Fibroblast of villous mesenchyme (primary cell): ENCODE results near the gene RPL12. TPM values are rescaled to one million over a fixed set of nuclear protein-coding genes. Genes with fewer than 3 reads are reported as not detected.

Experiments
- DNase-seq: peaks from one replicate; pipeline ENCODE4 v3.0.0-alpha.2; 2010; ENCODE audit warnings: low read depth
- H3K4me3 ChIP-seq: 2 replicates; pipeline ENCODE4 v1.5.1; 2011; ENCODE audit warnings: low read depth, mild to moderate bottlenecking, low read length
- total RNA-seq: library from RNA; depleted of rRNA; stranded (reverse); fragments of >200 nt; gene quantifications from 2 replicates; pipeline ENCODE4 v1.2.3, GENCODE V29; 2012
- TF ChIP-seq, protein P1 (sequence below): IDR thresholded peaks from 2 replicates; pipeline ENCODE4 v1.5.1; 2012; ENCODE audit warnings: low read depth, mild to moderate bottlenecking, low read length; ENCODE audit not compliant: insufficient read depth

RPL12 gene
- total RNA-seq, 1 donor, result 844 TPM

DNA sequence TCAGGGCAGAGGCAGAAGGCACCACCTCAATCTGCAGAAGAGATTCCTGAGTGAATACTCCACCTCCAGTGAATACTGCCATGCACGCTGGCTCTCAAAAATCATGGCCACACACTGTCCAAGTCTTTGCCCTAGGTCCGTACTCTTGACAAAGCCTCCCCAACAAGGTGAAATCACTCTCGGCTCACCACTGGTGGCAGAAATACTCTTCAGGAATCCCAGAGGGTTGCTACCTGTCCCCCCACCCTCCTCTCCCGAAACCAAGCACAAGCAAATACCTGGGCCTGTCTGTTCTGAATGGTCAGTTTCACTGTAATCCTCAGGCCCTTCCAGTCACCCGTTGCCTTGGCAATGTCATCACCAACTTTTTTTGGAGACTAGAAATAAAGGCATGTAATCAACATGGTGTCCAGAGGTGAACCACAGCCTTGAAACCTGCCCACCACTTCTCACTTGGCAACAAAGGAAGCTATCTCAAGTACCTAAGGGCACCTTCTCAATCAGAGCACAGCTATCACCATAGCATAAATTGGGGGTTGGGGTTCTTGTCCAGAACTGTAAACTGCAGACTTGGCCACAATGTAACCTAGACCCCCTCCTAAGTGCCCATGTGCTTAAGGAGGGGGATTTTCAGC, 1.8 kb downstream of the RPL12 start:
- TF ChIP-seq, protein P1, sequence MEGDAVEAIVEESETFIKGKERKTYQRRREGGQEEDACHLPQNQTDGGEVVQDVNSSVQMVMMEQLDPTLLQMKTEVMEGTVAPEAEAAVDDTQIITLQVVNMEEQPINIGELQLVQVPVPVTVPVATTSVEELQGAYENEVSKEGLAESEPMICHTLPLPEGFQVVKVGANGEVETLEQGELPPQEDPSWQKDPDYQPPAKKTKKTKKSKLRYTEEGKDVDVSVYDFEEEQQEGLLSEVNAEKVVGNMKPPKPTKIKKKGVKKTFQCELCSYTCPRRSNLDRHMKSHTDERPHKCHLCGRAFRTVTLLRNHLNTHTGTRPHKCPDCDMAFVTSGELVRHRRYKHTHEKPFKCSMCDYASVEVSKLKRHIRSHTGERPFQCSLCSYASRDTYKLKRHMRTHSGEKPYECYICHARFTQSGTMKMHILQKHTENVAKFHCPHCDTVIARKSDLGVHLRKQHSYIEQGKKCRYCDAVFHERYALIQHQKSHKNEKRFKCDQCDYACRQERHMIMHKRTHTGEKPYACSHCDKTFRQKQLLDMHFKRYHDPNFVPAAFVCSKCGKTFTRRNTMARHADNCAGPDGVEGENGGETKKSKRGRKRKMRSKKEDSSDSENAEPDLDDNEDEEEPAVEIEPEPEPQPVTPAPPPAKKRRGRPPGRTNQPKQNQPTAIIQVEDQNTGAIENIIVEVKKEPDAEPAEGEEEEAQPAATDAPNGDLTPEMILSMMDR, result no peak
- no peak for DNase-seq

DNA sequence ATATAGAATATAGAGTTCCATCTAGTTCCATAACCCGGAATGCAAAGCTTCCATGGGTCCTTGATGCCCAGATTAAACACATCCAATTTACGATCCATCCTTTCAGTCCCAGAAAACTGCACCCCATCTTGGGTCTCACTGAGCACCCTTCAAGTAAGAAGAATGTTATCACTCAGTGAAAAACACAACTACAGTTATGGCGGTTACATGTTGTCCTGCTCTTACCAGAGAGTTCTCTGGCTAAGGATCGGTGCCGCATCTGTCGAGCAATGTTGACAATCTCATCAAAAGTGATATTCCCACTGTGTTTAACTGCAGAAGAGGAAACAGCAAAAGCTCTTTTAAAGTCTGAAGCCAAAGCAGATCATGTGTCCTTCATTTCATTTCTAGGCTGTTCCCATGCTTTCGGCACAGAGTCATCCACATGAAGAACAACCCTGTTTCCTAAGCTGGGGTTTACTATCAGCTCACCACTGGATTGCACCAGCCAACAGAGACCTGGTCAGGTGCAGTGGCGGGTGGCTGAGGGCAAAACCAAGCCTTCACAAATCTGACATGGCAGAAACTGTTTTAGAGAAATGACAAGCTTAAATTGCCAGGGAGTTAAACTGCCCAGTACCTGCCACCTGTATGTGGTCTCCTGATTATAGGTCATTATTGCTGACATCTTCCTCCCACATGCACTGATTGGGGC, 2.9 kb downstream of the RPL12 start:
- peak; percentile 20 for DNase-seq
- TF ChIP-seq, protein P1, result no peak
- peak overlapping the region; percentile 88 for H3K4me3 ChIP-seq

More for the DNA sequence above, 1.8 kb downstream of the RPL12 start:
- H3K4me3 ChIP-seq, result peak overlapping the region; percentile 88

DNA sequence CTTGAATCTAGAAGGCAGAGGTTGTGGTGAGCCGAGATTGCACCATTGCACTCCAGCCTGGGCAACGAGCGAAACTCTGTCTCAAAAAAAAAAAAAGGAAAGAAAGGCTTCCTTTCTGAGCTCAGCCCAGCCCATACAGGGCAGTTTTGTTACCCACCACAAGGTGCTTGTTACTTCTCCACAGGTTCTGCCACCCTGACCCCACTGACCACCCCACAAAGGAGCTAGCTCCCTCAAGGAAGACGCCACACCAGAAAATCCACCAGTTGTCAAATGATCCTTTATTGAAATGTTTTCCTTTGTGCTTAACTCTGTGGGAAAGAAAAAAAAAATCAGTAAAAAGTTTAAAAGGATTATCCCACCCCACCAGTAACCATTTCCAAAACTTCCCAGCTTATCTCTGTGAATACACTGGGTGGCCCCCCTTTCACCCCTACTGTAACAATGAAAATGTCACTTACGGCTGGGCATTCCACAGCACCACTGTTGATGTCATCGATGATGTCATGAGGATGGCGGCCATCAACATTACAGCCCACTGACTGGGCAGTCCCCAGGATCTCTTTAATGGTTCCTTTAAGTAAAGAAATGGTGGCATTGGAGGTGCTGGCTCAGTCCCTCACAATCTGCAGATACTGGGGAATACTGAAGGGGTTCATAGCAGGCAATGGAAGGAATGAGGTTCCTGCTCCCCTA, 3.6 kb downstream of the RPL12 start:
- TF ChIP-seq, protein P1, result no peak
- no peak overlapping the region for H3K4me3 ChIP-seq
- peak; percentile 25 for DNase-seq

DNA sequence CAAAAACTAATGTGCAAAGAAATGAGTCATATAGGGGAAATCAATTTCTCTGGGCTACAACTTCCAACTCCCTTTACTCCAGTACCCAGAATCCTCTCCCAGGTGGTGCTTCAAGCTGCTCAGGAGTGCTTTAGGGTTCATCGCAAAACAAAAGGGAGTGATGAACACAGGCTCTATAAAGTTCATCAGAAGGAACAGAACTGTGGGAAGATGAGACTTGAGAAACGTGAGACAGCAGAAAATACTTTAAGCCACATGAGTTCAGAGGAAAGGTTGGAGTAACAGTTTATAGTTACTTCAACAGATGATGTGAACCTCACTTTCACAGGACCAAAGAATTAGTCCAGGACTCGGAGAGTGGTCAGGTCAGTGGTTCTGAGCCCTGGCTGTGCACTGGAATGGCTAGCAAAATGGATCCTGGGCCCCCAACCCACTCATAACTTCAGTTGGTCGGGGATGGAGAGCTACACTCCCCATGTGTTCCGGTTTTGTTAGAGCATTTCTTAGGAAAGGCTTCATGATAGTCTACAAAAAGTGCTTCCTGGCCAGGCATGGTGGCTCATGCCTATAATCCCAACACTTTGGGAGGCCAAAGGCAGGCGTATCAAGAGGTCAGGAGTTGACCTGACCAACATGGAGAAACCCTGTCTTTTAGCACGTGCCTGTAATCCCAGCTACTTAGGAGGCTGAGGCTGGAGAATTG, 4.3 kb downstream of the RPL12 start:
- DNase-seq, result no peak
- H3K4me3 ChIP-seq, result no peak overlapping the region
- TF ChIP-seq, protein P1, result no peak

DNA sequence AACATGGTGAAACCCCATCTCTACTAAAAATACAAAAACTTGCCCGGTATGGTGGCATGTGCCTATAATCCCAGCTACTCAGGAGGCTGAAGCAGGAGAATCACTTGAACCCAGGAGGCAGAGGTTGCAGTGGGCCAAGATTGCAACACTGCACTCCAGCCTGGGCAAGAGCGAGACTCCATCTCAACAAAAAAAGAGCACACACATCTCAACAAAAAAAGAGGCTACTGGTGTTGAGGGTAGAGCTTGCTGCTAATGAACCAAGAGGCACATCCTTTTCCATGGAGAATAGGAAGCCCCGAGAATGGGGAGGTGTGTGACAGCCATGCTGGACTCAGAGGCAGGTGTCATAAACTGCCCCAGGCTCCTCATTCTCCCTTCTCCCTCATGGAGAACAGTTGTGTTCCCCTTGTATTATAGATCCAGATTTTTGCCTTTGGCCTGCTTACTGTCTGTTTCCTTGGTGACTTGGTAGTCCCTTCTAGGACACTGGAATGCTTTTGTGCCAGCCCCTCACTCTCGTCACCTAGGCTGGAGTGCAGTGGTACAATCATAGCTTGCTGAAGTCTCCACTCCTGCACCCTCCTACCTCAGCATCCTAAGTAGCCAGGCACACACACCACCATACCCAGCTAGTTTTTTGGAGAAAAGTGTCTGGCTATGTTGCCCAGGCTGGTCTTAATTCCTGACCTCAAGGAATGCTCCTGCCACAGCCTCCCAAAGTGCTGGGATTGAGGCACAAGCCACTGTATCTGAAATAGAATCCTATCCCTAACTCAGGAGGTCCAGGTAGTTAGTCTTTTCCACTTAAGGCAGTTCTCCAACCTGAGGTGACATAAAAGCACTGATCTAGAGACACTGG, 5.1 kb downstream of the RPL12 start:
- no peak for DNase-seq
- TF ChIP-seq, protein P1, result no peak
- H3K4me3 ChIP-seq, result no peak overlapping the region
